8988T (cell line): ENCODE results near the gene RUNX1.
"Not testable (repeated sequence)": the region's sequence is repeated elsewhere in the genome, so short reads cannot be mapped to it uniquely, and the experiment has no call there.

Source experiments
- DNase-seq: peaks from one replicate; pipeline ENCODE4 v3.0.0; 2011

RUNX1 gene

DNA sequence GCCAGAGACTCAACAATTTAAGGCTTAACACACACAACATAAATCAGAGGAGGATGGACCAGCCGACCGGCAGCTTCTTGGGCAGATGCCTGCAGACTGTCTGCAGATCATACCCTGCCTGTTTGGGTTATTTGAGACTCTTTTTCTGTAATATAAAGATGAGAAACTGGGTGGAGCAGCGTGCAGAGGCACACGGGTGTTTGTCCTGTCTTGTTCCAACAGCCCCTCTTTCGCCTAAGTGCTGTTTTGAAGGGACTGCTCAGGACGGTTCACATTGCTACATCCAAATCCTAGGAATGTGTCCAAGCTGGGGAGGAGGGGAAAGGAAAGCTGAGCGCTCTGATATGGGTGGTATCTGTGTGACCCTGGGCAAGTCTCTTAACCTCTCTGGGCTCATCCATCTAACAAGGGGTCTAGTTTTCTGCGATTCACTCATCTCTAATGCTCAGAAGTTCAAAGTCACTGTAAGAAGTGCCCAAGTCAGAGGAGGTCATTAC is 230.4 kb downstream of the RUNX1 start:
- no peak for DNase-seq

DNA sequence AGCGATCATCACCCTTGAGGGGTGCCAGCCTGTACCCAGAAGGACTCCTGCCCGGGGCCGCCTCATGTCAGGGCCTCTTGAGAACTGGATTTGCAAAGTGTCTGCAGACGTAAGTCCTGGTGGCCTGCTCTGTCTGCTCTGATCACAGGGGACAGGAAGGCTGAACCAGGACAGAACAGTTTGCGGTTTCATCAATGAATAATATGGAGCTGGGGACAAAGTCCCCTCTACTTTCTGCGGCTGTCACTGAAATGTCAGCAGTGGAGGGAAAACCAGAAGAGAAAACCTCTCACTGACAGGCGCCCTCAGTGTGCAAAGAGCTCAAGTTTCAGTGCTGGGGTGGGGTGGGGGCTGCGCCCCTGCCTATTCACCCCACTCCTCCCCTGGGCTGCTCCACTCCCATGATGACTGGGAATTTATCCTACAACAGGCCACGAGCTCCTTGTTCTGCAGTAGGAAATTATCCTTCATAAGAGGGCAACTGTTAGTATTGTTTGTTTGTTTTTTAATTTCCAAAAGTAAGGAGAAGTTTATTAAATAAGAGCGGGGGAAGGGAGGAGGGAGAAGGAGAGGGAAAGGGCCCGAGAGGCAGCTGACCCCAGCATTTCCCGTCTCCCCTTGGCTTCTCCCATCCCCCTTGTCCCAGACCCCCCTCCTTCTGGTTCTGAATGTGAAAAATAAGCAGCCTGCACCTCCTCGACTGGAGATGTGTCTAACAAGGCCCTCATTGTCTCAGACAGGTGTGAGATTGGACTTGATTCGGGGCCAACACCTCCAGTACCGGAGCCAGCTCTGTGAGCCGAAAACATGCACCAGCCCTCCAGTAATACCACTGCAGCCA is 231.1 kb downstream of the RUNX1 start:
- no peak for DNase-seq

DNA sequence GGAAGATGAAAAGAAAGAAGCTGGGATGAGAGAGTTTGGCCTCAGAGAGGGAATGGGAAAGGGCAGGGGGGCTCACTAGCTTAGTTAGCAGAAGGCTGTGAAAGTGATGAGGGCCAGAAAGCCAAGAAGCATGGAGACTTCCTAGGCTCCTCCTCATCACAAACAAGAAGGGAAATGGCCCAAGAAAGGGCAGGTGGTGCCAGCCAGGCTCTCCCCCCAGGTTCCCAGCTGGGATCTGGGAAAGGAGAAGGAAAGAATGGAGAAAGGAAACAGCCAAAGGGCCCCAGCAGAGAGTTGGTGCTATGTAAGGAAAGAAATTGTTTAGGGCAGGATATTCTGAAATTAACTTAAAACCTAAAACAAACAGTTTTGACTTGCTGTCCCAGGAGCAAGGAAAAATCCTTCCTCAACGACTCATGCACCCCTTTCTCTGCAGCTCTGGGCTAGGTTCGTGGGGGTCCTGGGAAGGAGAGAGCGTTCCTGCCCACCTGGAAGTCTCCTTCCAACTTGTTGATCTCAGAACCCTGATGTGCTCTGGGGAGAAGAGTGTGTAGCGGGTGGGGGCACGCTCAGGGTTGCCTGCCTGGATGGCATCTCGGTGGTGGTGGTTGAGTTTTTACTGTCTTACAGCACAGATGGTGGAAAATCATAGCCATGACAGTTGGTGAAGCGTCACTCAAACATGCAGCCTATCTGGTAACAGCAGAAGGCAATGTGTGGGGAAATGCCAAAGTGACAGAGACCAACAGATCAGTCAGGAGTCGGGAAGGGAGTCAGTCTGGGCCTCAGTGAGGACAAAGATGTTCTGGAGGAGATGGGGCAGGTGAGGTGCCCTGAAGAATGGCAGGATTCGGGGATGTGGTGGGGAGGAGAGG is 233.0 kb downstream of the RUNX1 start:
- DNase-seq, result no peak

GRCh38 chr21:34814529-34814951 is 234.6 kb downstream of the RUNX1 start:
- no peak for DNase-seq

DNA sequence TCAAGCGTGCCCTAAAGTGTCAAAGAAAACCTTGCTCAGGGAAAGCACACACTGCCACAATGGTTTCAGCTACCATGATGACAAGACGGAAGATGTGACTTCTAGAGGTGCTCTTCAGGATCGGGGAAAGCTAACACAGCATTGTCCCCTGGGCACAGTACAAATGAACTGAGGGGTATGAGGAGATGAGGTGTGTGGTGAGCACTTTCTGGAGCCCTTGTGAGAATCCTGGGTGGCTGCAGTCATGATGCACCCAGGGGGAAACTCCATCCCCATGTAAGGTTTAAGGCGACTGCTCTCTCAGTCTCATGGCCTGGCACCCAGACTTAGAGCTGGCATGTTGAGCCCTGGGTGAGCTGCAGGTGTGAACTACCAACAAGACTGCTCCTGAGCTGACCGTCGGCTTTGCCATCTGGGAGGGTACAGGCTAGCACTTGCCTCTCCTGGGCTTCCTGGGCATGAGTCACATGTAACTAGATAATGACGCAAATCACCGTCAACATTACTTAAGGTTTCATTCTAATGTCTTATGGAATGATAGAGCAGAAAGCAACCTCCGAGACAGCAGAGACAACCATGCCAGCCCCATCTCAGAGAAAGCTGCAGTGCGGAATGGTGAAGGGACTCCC is 235.7 kb downstream of the RUNX1 start:
- DNase-seq, result no peak

DNA sequence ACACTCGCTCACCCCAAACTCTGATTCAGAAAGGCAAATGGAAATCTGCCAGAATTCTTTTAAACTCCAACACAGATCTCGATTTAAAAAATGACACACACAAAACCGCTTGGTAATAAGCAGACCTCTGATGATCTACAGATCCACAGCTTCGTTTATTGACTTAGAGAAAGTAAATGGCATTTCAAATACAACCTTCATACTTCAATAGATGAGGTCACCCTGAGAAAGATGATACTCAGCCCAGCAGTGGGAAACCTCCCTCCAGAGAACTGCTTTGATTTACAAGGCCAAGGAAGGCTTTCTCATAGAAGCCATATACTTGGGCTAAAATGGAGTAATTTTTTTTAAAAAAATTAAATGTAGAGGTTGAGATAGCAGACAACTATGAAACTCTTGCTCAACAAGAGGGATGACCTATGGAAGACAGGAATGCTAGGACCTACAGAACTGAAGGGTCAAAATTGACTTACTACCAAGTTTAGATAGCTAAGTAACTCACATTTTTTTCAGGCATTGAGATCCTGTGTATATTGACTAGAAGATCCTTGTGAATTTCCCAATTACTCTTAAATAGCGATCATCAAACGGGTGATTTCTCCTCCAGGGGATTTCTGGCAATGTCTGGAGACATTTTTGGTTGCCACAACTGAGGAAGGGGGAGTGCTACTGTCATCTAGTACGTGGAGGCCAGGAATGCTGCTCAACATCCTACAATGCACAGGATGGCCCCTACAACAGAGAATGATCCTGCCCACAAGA is 236.4 kb downstream of the RUNX1 start:
- DNase-seq, result no peak

DNA sequence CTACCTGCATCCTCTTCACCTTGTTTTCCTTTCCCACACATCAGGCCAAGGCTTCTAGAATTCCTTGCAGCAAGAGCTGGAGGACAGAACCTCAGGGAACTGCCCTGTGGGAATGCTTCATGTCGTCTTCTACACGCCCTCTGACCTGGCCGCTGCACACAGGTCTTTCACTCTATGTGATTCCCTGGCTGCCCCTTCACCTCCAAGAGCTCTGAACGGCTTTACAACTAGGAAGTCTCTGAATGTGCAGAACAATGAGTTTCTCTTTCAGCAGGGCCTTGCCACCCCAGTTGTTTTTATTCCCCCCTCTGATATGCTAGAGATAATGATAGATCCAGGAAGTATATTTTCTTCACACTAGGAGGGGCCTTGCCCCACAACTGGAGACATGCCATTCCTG is 237.7 kb downstream of the RUNX1 start:
- no peak for DNase-seq

GRCh38 chr21:34810786-34811185 is 238.3 kb downstream of the RUNX1 start:
- no peak for DNase-seq

GRCh38 chr21:34809822-34810221 is 239.3 kb downstream of the RUNX1 start:
- no peak for DNase-seq

- DNase-seq, result no peak
These were observed 240.4 kb downstream of the RUNX1 start for GRCh38 chr21:34808569-34809204.

- no peak for DNase-seq
These were observed 241.1 kb downstream of the RUNX1 start for GRCh38 chr21:34807881-34808568.

DNA sequence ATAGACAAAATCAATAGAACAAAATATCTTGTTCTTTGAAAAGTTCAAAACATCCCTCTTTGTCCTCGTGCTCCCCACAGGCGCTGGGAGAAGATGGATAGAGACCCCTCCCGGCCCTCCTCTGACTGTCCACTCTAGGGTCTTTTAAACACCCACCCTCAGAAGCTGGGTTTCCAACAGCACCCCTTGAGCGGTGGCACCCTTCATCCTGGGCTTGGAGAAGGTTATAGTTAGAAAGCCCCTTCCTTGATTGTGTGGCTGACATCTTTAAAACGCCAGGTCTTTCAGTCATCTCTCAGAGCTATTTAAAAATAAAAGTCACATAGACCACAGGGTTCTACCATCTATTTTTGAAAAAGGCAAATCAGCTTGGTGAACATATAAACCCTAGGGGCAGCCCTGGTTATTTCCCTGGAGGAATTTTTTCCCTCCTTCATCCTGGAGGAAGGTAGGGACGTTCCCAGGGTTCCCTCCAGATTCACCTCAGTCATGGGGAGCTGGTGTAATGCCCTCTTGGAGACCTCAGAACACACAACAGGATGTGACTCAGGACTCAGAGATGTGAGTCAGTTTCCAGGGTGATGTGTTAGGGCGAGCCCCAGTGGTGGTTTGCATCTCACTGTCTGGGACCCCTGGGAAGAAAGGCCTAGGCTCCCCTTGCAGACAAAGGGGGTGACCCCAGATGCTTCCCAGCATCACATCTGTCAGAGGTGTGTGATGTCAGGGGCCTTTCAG is 241.8 kb downstream of the RUNX1 start:
- peak; percentile 42 for DNase-seq

GRCh38 chr21:34806423-34806822 is 242.7 kb downstream of the RUNX1 start:
- DNase-seq, result no peak

GRCh38 chr21:34805157-34805556 is 243.9 kb downstream of the RUNX1 start:
- DNase-seq, result no peak

DNA sequence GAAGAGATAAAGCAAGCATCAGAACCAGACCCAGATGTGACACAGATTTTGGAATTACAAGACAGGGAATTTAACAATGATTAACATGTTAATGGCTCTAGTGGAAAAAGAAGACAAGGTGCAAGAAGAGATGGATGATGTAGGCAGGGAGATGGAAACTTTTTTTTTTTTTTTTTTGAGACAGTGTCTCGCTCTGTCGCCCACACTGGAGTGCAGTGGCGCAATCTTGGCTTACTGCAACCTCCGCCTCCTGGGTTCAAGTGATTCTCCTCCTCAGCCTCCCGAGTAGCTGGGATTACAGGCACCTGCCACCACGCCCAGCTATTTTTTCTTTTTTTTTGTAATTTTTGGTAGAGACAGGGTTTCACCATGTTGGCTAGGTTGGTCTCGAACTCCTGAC is 244.5 kb downstream of the RUNX1 start:
- not testable (repeated sequence) for DNase-seq

DNA sequence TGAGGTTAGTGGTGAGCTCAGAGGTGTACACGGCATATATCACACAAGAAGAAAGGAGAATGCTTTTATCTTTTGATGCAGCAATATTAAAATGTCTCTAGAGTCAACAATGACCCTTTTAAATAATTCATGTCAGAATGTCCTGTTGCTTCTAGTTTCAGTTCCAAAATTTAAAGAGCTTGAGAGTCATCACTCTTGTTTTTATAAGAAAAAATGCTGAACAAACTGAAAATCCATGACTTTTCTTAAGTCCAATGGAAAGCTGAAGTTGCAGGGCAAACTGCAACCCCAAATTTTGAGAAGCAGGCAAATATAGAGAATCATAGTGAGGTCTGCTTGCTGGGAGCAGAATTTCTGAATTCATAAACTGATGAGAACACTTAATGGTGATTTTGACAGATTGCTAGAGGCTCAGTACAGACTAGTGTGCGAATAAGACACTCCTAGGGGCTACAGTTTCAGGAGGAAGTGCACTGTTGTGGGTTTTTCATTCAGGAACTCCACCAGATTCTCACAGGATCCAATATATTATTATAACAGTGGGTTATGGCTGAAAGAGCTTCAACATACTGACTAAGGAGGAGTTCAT is 245.2 kb downstream of the RUNX1 start:
- DNase-seq, result no peak

- no peak for DNase-seq
These were observed 246.8 kb downstream of the RUNX1 start for GRCh38 chr21:34802180-34802899.

DNA sequence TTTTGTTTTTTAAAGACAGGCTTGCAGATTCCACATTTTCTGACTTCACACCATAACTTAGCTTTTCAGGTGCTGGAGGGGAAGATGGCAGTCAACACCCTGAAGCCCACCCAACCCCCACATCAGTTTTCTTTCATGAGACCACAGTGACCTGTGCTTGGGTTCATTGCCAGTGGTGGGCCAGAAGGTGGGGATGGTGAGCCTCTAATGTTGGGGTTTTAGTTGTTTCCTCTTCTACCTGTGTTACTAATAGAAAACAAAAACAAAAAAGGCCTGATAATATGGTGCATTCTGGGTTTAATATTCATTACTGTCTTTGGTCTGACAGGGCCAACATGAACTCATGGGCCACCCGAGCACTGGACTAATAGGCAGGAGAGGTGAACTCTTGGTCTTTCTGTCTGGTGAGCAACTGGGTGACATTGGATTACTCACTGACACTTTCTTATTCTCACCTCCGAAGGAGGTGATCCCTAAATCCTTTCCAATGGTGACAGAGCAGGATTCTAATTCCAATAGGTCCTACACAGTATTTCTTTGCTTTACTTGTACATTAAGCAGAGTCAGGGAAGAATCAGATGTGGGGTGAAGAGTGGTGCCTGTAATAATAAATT is 247.5 kb downstream of the RUNX1 start:
- no peak for DNase-seq
